ENCODE results near the gene LLPH. TPM values are rescaled to one million over a fixed set of nuclear protein-coding genes. Genes with fewer than 3 reads are reported as not detected.

Gene LLPH
- total RNA-seq, 1 experiment from 2014 or later: 33.4 TPM

- Histone ChIP-seq H4K91ac (ENCODE audit: insufficient read length, low read depth, low read length) (no peak overlapping the region), H3K23me2 (ENCODE audit: insufficient read length, low read depth, low read length, poor library complexity, severe bottlenecking) (no peaks in the 10 kb centered on the region), H3K18ac (ENCODE audit: insufficient read length, low read depth, low read length) (no peak overlapping the region), H2BK20ac (ENCODE audit: low read depth, low read length, poor library complexity, severe bottlenecking) (no peak overlapping the region), H3K4ac (ENCODE audit: low read depth, low read length) (no peak overlapping the region), H3K4me1 (ENCODE audit: insufficient read depth, low read length) (peaks cover 6% of the 10 kb centered on the region; the same call in 1 of the 2 replicates), H4K5ac (ENCODE audit: insufficient read length, low read depth, low read length) (no peak overlapping the region), H3K4me2 (ENCODE audit: insufficient read depth, insufficient read length, low read length) (no peak overlapping the region), H3K23ac (ENCODE audit: insufficient read length, low read depth, low read length) (no peak overlapping the region), H2BK15ac (ENCODE audit: low read depth, low read length) (no peak overlapping the region), H4K8ac (replicated peaks; ENCODE audit: insufficient read length, low read depth, low read length) (no peak overlapping the region), H3K56ac (ENCODE audit: insufficient read length, low read depth, low read length) (no peak overlapping the region), H3K14ac (ENCODE audit: insufficient read depth, low read length) (no peak overlapping the region), H3T11ph (ENCODE audit: low read length) (no peak overlapping the region), H4K20me1 (ENCODE audit: control insufficient read depth, insufficient read depth, insufficient read length) (no peaks in the 10 kb centered on the region), H3K79me2 (ENCODE audit: insufficient read depth, low read length) (no peaks in the 10 kb centered on the region), H2AFZ (ENCODE audit: low read length) (no peak overlapping the region), H2BK120ac (ENCODE audit: low read depth, low read length, poor library complexity, severe bottlenecking) (no peak overlapping the region), H2BK5ac (ENCODE audit: insufficient read length, low read length) (no peak overlapping the region), H3K9ac (ENCODE audit: extremely low read depth, insufficient read length, low read length) (no peak overlapping the region), H2AK5ac (ENCODE audit: insufficient read length, low read length) (no peak overlapping the region), H3K27ac (ENCODE audit: insufficient read length, low read depth, low read length) (no peak overlapping the region), H3K79me1 (ENCODE audit: insufficient read depth, low read depth, low read length, poor library complexity, severe bottlenecking) (no peaks in the 10 kb centered on the region), H2BK12ac (ENCODE audit: insufficient read length, low read depth, low read length) (no peak overlapping the region), H3K9me3 (ENCODE audit: control insufficient read depth, low read depth, low read length) (no peaks in the 10 kb centered on the region), H3K27me3 (ENCODE audit: insufficient read depth, low read length) (no peaks in the 10 kb centered on the region)
- no peak for DNase-seq
- Mint-ChIP-seq H3K4me1 (peaks cover 17 to 21% of the 10 kb centered on the region in 2 experiments), H3K27me3 (ENCODE audit: low read depth) (no peaks in the 10 kb centered on the region), H3K27ac (no peak overlapping the region), H3K36me3 (ENCODE audit: insufficient read depth in 1 of 3, low read depth in 3 of 3) (peaks cover 0 to 1% (median 0%) of the 10 kb centered on the region in 3 experiments; a peak in 2 of 7 replicates), H3K4me3 (no peak overlapping the region), H3K9me3 (no peaks in the 10 kb centered on the region)
- no CpG with 5 or more reads among the region's 4 CpGs for WGBS (ENCODE audit: extremely low coverage, insufficient read length, low lambda C conversion rate)
- no peak for TF ChIP-seq CTCF (conservative IDR thresholded peaks at IDR 0.05)
Measured at GRCh38 chr12:66109056-66109455, 21.5 kb downstream of the LLPH start.
